GM19099 (cell line): ENCODE measurements around the gene DLGAP3.
A peak's percentile ranks its signal among the peaks of the same experiment; 100 is the strongest.

ENCODE experiments used
- POLR2A ChIP-seq: IDR thresholded peaks from 3 replicates; pipeline ENCODE4 v1.6.1; 2011; ENCODE audit warnings: low read depth; ENCODE audit not compliant: insufficient read length; ENCODE audit errors: extremely low read depth

DLGAP3 gene, protein sequence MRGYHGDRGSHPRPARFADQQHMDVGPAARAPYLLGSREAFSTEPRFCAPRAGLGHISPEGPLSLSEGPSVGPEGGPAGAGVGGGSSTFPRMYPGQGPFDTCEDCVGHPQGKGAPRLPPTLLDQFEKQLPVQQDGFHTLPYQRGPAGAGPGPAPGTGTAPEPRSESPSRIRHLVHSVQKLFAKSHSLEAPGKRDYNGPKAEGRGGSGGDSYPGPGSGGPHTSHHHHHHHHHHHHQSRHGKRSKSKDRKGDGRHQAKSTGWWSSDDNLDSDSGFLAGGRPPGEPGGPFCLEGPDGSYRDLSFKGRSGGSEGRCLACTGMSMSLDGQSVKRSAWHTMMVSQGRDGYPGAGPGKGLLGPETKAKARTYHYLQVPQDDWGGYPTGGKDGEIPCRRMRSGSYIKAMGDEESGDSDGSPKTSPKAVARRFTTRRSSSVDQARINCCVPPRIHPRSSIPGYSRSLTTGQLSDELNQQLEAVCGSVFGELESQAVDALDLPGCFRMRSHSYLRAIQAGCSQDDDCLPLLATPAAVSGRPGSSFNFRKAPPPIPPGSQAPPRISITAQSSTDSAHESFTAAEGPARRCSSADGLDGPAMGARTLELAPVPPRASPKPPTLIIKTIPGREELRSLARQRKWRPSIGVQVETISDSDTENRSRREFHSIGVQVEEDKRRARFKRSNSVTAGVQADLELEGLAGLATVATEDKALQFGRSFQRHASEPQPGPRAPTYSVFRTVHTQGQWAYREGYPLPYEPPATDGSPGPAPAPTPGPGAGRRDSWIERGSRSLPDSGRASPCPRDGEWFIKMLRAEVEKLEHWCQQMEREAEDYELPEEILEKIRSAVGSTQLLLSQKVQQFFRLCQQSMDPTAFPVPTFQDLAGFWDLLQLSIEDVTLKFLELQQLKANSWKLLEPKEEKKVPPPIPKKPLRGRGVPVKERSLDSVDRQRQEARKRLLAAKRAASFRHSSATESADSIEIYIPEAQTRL

DNA sequence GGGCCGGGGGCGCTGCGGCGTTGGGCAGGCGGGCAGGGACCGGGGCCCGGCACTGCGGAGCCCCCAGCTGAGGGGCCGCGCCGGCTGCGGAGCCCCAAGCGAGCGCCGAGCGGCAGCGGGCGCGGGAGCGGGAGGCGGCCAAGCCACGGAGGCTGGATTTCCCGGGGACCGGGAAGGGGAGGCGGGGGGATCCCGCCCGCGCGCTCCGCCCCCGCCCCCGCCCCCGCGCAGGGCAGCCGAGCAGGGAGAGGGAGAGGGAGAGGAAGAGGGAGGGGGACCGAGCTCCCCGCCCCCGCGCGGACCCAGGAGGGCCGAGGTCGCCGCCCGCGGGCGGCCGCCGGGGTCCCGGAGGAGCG lies at the start of gene DLGAP3:
Gene DLGAP3 (minus strand): TSS at position 154 of the 356 bp plus-strand sequence. CDS start 24,267 bp downstream, outside the sequence.
- no peak for TF ChIP-seq POLR2A

DNA sequence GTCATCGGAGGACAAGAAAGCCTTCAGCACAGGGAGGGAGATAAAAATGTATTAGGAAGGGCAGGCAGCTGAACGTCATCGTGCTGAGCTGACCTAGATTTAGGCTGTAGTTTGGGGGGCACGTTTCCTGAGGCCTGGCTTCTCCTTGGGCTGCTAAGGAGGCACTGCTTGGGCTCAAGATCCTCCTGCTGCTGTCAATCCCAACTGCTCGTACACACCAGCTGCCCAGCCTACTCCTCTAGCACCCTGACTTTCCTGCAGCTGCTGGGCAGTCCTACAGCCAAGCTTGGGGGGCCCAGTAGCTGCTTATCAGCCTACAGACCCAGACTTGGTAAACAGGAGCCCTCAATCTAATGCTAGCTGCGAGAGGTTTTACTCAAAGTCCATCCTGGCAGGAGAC lies 49.5 kb upstream of the DLGAP3 start:
- TF ChIP-seq POLR2A = no peak

- TF ChIP-seq POLR2A = peak; percentile 4
Observed at GRCh38 chr1:34977858-34978257, 48.4 kb upstream of the DLGAP3 start.

- no peak for TF ChIP-seq POLR2A
Observed at GRCh38 chr1:34977210-34977471, 47.7 kb upstream of the DLGAP3 start.

DNA sequence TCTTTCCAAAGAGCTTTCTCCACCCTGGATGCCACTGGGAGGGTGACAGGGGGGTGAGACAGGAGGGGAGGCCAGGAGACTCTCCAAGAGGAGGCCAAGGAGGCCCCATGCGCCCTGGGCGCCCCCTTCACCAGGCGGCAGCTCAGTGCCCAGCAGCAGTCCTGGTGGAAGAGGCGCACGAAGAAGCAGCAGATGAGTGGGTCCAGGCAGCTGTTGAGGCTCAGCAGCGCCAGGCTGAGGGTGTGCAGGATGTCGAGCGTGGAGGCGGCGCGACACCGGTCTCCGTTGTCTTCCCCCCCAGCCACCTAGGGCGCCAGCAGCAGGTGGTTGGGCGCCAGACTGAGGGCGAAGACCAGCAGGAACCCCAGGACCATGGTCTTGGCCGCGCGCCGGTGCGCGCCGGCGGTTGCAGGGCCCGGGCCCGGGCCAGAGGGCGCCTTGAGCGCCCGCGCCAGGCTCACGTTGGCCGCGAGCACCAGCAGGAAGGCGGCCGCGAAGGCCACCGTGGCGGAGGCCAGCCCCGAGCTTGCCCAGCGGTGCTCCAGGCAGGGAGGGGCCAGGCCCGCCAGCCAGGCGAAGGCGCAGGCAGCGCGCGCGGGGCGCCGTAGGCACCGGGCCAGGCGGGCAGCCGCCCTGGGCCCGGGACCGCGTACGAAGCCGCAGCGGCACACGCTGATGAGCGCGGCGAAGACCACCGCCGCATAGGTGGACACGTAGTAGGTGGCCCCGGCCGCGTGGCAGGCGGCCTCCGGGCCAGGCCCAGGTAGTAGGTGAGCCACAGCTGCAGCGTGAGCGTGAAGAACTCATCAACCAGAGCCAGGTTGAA lies 47.1 kb upstream of the DLGAP3 start:
- no peak for TF ChIP-seq POLR2A

- no peak for TF ChIP-seq POLR2A
Observed at GRCh38 chr1:34975771-34976170, 46.3 kb upstream of the DLGAP3 start.

GRCh38 chr1:34975338-34975737 lies 45.9 kb upstream of the DLGAP3 start:
- TF ChIP-seq POLR2A = no peak

GRCh38 chr1:34974626-34975025 lies 45.2 kb upstream of the DLGAP3 start:
- TF ChIP-seq POLR2A = no peak

- TF ChIP-seq POLR2A = no peak
Observed at GRCh38 chr1:34973326-34973725, 43.9 kb upstream of the DLGAP3 start.

DNA sequence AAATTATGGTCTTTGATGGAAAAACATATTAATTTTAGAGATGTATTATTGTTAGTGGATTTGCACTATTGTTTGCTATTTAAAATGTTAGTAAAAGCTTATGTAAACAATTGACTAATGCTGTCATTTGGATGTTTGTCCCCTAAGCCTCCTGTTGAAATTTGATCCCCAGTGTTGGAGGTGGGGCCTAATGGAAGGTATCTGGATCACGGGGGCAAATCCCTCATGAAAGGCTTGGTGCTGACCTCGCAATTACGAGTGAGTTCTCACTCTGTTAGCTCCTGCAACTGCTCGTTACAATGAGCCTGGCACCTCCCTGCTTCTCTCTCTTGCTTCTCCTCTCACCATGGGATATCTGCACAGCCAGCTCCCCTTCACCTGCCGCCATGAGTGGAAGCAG lies 41.4 kb upstream of the DLGAP3 start:
- TF ChIP-seq POLR2A = no peak

- no peak for TF ChIP-seq POLR2A
Observed at GRCh38 chr1:34970220-34970735, 40.8 kb upstream of the DLGAP3 start.

- no peak for TF ChIP-seq POLR2A
Observed at GRCh38 chr1:34965597-34965996, 36.1 kb upstream of the DLGAP3 start.

- TF ChIP-seq POLR2A = no peak
Observed at GRCh38 chr1:34950428-34950827, 21.0 kb upstream of the DLGAP3 start.

GRCh38 chr1:34946211-34946610 lies 16.8 kb upstream of the DLGAP3 start:
- no peak for TF ChIP-seq POLR2A

- TF ChIP-seq POLR2A = no peak
Observed at GRCh38 chr1:34930702-34931071, 1.2 kb upstream of the DLGAP3 start.
